ENCODE measurements around the gene AP4B1.

AP4B1 gene

DNA sequence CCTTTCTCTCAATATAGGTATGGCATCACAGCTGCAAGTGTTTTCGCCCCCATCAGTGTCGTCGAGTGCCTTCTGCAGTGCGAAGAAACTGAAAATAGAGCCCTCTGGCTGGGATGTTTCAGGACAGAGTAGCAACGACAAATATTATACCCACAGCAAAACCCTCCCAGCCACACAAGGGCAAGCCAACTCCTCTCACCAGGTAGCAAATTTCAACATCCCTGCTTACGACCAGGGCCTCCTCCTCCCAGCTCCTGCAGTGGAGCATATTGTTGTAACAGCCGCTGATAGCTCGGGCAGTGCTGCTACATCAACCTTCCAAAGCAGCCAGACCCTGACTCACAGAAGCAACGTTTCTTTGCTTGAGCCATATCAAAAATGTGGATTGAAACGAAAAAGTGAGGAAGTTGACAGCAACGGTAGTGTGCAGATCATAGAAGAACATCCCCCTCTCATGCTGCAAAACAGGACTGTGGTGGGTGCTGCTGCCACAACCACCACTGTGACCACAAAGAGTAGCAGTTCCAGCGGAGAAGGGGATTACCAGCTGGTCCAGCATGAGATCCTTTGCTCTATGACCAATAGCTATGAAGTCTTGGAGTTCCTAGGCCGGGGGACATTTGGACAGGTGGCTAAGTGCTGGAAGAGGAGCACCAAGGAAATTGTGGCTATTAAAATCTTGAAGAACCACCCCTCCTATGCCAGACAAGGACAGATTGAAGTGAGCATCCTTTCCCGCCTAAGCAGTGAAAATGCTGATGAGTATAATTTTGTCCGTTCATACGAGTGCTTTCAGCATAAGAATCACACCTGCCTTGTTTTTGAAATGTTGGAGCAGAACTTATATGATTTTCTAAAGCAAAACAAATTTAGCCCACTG is 36.0 kb upstream of the AP4B1 start:
- Mint-ChIP-seq H3K9me3 (no peaks in the 10 kb centered on the region), H3K36me3 (ENCODE audit: insufficient read depth) (peaks cover 67% of the 10 kb centered on the region), H3K4me3 (peak overlapping the region; percentile 75 to 79), H3K4me1 (ENCODE audit: low read depth in 2 of 2) (peaks cover 49 to 68% of the 10 kb centered on the region in 2 donors), H3K27ac (peak overlapping the region; percentile 78 to 95), H3K27me3 (no peaks in the 10 kb centered on the region)
- ATAC-seq (replicated peaks), result peak; percentile 78
- peak; percentile 43 to 52 (median 52) for DNase-seq

DNA sequence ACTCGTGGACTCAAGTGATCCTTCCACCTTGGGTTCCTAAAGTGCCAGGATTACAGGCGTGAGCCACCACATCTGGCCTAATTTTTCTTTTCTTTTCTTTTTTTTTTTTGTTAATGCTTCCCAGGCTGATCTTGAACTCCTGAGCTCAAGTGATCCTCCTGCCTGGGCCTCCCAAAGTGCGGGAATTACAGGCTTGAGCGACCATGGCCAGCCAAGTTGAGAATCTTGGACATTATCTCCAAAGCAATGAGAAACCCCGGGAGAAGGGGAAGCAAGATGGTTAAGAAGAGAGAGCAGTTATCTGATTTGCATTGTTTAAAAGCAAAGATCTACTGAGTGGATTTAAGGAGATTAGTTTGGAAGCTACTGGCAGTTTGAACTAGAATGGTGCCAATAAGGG is 33.6 kb upstream of the AP4B1 start:
- Mint-ChIP-seq H3K36me3 (ENCODE audit: insufficient read depth) (peaks cover 61% of the 10 kb centered on the region), H3K27ac (peak overlapping the region; percentile 33 to 87), H3K4me3 (peak overlapping the region; percentile 48 to 79)

DNA sequence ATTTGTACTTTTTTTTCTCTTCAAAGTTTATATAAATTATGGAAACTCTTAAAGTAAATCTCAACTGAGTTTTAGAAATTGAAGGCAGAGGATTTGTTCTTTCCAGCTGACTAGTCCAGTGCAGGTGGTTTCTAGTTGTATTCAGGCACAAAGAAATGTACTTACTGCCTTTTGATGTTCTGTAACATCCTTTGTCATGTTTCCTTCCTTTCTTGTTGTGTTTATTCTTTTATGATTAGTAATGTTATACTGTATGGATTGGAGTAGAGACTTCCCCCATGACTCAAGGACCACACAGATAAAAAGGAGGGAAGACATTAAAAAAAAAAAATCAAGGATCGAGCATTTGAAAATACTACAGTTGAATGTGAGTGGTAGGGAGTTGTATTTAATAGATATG is 32.5 kb upstream of the AP4B1 start:
- Mint-ChIP-seq H3K36me3 (ENCODE audit: insufficient read depth) (peaks cover 61% of the 10 kb centered on the region), H3K9me3 (no peaks in the 10 kb centered on the region), H3K27me3 (no peaks in the 10 kb centered on the region), H3K4me3 (peak overlapping the region; percentile 48 to 79), H3K4me1 (ENCODE audit: low read depth in 2 of 2) (peaks cover 52 to 76% of the 10 kb centered on the region in 2 donors), H3K27ac (peak overlapping the region; percentile 1 to 87)
- no peak for DNase-seq
- no peak for ATAC-seq (replicated peaks)

More for the DNA sequence above, 33.6 kb upstream of the AP4B1 start:
- Mint-ChIP-seq H3K4me1 (ENCODE audit: low read depth in 2 of 2) (peaks cover 47 to 75% of the 10 kb centered on the region in 2 donors), H3K9me3 (no peaks in the 10 kb centered on the region), H3K27me3 (no peaks in the 10 kb centered on the region)
- ATAC-seq (replicated peaks) (no peak), DNase-seq (no peak)

DNA sequence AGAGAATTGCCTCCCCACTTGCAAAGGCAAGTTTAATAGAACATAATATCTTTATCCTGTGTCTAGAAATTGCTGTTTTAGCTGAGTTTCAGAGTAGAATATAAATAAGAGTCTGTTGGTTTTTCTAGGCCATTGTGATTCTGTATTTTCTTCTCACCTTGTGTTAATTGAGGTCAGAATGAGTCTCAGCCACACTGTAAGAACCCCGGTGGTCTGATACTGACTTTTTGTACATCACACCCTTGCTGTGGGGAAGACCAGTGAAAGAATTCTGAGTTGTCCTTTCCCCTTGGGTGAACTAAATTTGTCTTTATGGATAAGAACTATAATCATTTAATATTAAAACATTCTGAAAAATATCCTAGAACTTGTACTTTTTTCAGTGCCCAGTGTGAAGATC is 31.4 kb upstream of the AP4B1 start:
- no peaks in the 10 kb centered on the region for H3K9me3 Mint-ChIP-seq
- peak overlapping the region; percentile 35 to 56 for H3K4me3 Mint-ChIP-seq
- peaks cover 58 to 83% of the 10 kb centered on the region in 2 donors for H3K4me1 Mint-ChIP-seq (ENCODE audit: low read depth in 2 of 2)
- peak overlapping the region; percentile 24 to 44 for H3K27ac Mint-ChIP-seq
- no peaks in the 10 kb centered on the region for H3K27me3 Mint-ChIP-seq
- H3K36me3 Mint-ChIP-seq (ENCODE audit: insufficient read depth), result peaks cover 62% of the 10 kb centered on the region
- peak in 1 of 3 experiments; percentile 23 for DNase-seq
- ATAC-seq (replicated peaks), result peak; percentile 57

DNA sequence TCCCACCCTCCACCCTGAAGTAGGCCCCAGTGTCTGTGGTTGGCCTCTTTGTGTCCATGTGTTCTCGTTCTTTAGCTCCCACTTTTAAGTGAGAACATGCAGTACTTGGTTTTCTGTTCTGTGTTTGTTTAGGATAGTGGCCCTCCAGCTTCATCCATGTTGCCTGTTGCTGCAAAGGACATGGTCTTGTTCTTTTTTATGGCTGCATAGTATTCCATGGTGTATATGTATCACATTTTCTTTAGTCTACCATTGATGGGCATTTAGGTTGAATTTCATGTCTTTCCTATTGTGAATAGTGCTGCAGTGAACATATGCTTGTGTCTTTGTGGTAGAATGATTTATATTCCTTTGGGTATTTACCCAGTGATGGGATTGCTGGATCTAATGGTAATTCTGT is 30.6 kb upstream of the AP4B1 start:
- Mint-ChIP-seq H3K27me3 (no peaks in the 10 kb centered on the region), H3K36me3 (ENCODE audit: insufficient read depth) (peaks cover 62% of the 10 kb centered on the region), H3K27ac (peak overlapping the region; percentile 24 to 44), H3K9me3 (no peaks in the 10 kb centered on the region), H3K4me3 (peak overlapping the region in 1 of 2 donors; percentile 56), H3K4me1 (ENCODE audit: low read depth in 2 of 2) (peaks cover 58 to 83% of the 10 kb centered on the region in 2 donors)
- ATAC-seq (replicated peaks) (no peak), DNase-seq (no peak)

DNA sequence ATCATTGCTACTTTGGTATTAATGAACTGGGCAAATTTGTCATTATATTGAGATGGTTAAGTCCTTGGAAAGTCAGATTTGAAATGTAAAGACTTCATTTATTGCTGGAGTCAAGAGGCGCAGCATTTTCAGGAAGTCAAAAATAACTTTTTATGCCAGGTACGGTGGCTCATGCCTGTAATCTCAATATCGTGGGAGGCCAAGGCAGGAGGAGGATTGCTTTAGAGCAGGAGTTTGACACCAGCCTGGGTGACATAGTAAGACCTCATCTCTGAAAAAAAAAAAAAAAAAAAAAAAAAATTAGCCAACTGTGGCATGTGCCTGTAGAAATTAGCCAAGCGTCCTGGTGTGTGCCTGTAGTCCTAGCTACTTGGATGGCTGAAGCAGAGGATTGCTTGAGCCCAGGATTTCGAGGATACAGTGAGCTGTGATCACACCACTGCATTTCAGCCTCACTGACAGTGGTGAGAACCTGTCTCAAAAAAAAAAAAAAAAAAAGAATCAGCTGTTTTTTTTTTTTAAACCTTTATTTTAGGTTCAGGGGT is 30.0 kb upstream of the AP4B1 start:
- ATAC-seq (replicated peaks), result no peak
- DNase-seq, result no peak
- Mint-ChIP-seq H3K4me3 (peak overlapping the region in 1 of 2 donors; percentile 92), H3K27me3 (no peaks in the 10 kb centered on the region), H3K27ac (peak overlapping the region in 1 of 2 donors; percentile 100), H3K9me3 (no peaks in the 10 kb centered on the region), H3K36me3 (ENCODE audit: insufficient read depth) (peaks cover 64% of the 10 kb centered on the region), H3K4me1 (ENCODE audit: low read depth in 2 of 2) (peaks cover 55 to 80% of the 10 kb centered on the region in 2 donors)

DNA sequence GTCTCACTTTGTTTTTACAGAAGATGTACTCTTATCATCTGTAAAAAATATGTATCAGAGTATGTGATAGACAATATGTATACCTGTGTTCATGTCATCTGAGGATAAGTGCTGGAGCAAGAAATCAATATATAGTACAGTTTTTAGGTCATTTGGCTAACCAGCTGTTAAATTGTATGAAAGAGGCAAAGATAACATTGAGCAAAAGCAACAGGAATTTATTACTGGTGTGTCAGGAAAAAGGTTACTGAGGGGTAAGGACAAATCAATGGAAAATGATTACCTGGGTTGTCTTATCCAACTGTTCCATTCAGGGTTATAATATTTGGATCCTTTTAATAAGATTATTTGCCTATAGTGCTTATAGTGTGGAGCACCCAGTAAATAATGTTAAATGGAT is 29.4 kb upstream of the AP4B1 start:
- H3K4me3 Mint-ChIP-seq, result peak overlapping the region; percentile 92 to 93

DNA sequence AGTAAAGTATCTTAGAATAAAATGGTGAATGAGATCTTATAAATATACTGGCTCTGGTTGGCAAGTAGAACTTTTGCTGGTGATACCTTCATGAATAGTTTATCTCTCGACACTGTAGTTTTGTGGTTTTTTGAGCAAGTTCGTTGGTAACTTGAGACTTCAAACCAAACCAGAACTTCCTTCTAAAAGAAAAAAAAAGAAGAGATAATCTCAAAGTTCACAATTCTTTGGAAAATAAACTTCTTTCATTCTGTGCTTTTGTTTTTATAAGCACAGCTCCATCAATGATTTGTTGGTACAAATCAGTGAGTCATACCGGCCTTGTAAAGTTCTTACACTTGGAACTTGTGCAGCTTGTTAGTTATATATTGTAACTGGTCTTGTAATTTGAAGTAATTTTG is 26.9 kb upstream of the AP4B1 start:
- no peak for ATAC-seq (replicated peaks)
- H3K27ac Mint-ChIP-seq, result peak overlapping the region; percentile 99 to 100
- DNase-seq, result no peak
- H3K4me1 Mint-ChIP-seq (ENCODE audit: low read depth in 2 of 2), result peaks cover 46 to 67% of the 10 kb centered on the region in 2 donors
- H3K4me3 Mint-ChIP-seq, result peak overlapping the region; percentile 92 to 93
- H3K36me3 Mint-ChIP-seq (ENCODE audit: insufficient read depth), result peaks cover 78% of the 10 kb centered on the region
- H3K27me3 Mint-ChIP-seq, result no peaks in the 10 kb centered on the region
- H3K9me3 Mint-ChIP-seq, result no peaks in the 10 kb centered on the region

More for the DNA sequence above, 29.4 kb upstream of the AP4B1 start:
- Mint-ChIP-seq H3K27me3 (no peaks in the 10 kb centered on the region), H3K9me3 (no peaks in the 10 kb centered on the region), H3K4me1 (ENCODE audit: low read depth in 2 of 2) (peaks cover 50 to 74% of the 10 kb centered on the region in 2 donors), H3K27ac (peak overlapping the region; percentile 21 to 100), H3K36me3 (ENCODE audit: insufficient read depth) (peaks cover 65% of the 10 kb centered on the region)
- no peak for DNase-seq
- ATAC-seq (replicated peaks), result no peak

DNA sequence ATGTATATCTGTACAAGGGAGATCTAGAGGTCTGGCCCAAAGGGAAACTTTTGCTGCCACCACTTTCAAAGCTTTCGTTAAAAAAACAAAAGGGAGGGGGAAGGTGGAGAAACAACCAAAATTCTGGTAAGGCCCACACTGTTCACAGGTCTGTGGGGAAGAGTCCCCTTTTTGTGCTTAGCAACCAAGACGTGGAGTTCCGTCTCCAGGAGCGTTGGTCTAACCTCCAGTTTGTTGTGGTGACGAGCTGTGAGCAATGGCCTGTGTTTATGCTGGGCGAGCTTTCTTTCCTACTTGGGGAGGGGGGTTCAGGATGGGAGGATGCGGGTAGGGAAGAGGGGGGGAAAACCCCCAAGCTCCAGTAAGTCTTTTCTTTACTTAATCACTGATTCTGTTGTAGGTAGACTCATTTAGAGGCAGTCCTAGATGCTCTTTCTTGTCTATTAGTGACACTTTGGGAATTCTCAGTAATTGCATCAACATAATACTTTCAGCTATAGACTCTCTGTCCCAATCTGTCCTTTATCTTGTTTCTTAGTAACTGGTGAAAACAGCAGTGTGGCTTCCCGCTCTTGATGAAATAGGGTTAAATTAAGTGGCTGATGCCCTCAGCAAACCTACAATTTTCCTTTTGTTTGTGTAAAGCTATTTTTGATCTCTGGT is 26.0 kb upstream of the AP4B1 start:
- Mint-ChIP-seq H3K4me1 (ENCODE audit: low read depth in 2 of 2) (peaks cover 43 to 61% of the 10 kb centered on the region in 2 donors), H3K27ac (peak overlapping the region; percentile 99 to 100), H3K9me3 (no peaks in the 10 kb centered on the region), H3K36me3 (ENCODE audit: insufficient read depth) (peaks cover 71% of the 10 kb centered on the region), H3K4me3 (peak overlapping the region; percentile 92 to 93), H3K27me3 (no peaks in the 10 kb centered on the region)
- DNase-seq (peak; percentile 70 to 79 (median 76)), ATAC-seq (replicated peaks) (peak; percentile 58)

DNA sequence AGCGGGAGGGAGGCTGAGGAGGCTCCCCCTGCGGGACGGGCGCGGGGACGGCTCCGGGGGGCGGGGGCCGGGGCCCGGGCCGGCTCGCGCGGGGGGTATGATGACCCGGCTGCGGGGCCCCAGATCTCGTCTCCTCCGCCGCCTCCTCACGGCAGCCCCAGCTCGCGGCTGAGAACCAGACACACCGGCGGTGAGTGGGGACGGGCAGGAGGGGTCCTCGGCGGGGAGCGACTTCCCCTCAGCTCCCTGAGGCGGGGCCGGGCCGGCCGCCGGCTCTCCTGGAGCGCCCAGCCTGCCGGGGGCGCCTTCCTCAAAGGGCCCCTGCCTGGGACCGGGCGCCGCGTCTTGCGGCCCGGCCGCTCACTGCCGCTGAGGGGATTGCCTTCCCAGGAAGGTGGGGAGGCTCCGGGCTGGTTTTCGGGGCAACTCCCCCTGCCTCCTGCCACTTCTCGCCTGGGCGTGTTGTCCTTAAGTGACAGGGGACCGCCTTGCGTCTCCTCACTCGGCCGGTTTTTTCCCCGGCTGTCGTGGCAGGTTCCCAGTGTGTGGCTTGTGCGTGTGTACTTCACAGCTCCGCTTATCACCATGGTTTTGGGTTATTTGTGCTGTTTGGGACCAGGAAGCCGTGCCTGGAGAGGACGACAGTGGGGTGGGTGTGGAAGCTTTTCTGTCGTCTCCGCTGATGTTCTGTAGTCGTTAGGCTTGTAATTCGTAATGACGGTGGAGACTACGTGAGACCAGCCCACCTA is 25.3 kb upstream of the AP4B1 start:
- DNase-seq (peak; percentile 81 to 83 (median 83)), ATAC-seq (replicated peaks) (peak; percentile 49)
- Mint-ChIP-seq H3K4me1 (ENCODE audit: low read depth in 2 of 2) (peaks cover 43 to 56% of the 10 kb centered on the region in 2 donors), H3K4me3 (peak overlapping the region; percentile 92 to 93), H3K27ac (peak overlapping the region; percentile 99 to 100), H3K36me3 (ENCODE audit: insufficient read depth) (peaks cover 64% of the 10 kb centered on the region), H3K9me3 (no peaks in the 10 kb centered on the region), H3K27me3 (no peaks in the 10 kb centered on the region)

DNA sequence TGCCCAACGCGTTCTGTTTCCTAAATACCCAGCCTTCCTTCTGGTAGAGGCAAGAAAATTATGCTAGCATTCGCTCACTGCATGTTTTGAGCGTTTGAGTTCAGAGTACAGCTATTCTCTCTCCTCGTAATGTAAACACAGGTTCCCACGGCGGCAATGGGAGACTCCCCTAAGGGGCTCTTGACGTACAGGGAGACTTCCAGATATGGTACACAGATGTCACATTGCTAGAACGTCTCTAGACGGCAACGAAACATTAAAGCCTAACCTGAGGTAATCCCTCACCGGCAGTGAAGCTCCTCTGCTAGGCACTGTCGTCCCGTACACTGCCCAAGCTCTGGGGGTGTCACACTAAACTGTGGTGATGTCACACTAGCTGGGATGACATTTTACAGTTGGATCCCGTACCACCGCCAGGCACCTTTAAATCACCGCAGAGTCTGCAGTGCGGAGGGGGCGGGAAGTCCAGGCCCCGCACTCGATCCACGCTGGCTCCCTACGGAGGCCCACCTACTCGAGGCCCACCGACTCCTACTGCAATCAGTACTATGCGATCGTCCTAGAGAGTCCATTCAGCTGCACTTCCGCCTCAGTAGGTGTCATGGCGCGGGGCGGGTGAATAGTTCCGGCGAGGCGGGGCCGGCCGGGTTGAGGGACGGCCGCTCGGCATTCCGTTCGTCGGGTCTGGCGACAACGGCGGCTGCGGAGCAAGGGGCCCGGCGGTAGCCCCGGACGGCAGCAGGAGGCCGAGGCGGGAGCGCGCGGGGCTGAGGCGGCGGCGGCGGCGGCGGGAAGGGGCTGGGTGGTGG is 24.5 kb upstream of the AP4B1 start, which contains the start of gene HIPK1:
TSS of gene HIPK1 (plus strand) at position 384 of the 809 bp plus-strand sequence.
- Mint-ChIP-seq H3K9me3 (no peaks in the 10 kb centered on the region), H3K27me3 (no peaks in the 10 kb centered on the region), H3K4me3 (peak within 1 kb of the TSS; percentile 92 to 93), H3K36me3 (ENCODE audit: insufficient read depth) (peaks cover 61% of the 10 kb centered on the region), H3K27ac (peak within 1 kb of the TSS; percentile 99 to 100), H3K4me1 (ENCODE audit: low read depth in 2 of 2) (peaks cover 43 to 52% of the 10 kb centered on the region in 2 donors)
- DNase-seq (peak; percentile 91 to 95 (median 92)), ATAC-seq (replicated peaks) (peak; percentile 52)

Data from effector memory CD8-positive, alpha-beta T cell (primary cell).